ENCODE results near the gene TPPP2. TPM values are rescaled to one million over a fixed set of nuclear protein-coding genes. Genes with fewer than 3 reads are reported as not detected.

The TPPP2 gene
- total and polyA plus RNA-seq, 2 experiments from 2014 or later, result 0.39 to 0.92 TPM

DNA sequence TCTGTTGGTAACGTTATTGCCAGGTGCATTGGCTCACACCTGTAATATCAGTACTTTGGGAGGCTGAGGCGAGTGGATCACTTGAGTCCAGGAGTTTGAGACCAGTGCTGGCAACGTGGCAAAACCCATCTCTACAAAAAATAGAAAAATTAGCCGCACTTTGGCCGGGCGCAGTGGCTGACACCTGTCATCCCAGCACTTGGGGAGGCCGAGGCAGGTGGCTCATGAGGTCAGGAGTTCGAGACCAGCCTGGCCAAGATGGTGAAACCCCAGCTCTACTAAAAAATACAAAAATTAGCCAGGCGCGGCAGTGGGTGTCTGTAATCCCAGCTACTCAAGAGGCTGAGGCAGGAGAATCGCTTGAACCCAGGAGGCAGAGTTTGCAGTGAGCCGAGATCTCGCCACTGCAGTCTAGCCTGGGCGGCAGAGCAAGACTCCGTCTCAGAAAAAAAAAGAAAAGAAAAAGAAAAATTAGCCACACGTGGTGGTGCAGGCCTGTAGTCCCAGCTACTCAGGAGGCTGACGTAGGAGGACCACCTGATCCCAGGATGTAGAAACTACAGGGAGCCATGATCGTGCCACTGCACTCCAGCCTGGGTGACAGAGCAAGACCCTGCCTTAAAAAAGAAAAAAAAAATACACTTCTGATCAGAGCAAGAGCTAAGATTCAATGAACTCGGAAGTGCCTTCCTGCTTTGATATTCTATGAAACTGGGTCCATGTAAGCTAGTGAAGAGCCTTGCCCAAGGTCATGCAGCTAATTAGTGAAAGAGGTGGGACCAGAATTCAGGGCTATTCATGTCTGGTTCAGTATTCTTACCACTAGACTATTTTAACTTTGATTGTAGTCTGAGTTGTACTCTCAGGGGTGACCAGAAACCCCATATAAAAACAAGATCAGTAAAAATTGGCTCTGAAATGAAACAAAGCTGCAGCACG, 23.4 kb downstream of the TPPP2 start:
- Histone ChIP-seq H3K36me3 (no peaks in the 10 kb centered on the region), H3K27me3 (no peaks in the 10 kb centered on the region)
- TF ChIP-seq, protein P1, sequence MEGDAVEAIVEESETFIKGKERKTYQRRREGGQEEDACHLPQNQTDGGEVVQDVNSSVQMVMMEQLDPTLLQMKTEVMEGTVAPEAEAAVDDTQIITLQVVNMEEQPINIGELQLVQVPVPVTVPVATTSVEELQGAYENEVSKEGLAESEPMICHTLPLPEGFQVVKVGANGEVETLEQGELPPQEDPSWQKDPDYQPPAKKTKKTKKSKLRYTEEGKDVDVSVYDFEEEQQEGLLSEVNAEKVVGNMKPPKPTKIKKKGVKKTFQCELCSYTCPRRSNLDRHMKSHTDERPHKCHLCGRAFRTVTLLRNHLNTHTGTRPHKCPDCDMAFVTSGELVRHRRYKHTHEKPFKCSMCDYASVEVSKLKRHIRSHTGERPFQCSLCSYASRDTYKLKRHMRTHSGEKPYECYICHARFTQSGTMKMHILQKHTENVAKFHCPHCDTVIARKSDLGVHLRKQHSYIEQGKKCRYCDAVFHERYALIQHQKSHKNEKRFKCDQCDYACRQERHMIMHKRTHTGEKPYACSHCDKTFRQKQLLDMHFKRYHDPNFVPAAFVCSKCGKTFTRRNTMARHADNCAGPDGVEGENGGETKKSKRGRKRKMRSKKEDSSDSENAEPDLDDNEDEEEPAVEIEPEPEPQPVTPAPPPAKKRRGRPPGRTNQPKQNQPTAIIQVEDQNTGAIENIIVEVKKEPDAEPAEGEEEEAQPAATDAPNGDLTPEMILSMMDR (IDR thresholded peaks at IDR 0.05; ENCODE audit: low read depth, low read length), result no peak

DNA sequence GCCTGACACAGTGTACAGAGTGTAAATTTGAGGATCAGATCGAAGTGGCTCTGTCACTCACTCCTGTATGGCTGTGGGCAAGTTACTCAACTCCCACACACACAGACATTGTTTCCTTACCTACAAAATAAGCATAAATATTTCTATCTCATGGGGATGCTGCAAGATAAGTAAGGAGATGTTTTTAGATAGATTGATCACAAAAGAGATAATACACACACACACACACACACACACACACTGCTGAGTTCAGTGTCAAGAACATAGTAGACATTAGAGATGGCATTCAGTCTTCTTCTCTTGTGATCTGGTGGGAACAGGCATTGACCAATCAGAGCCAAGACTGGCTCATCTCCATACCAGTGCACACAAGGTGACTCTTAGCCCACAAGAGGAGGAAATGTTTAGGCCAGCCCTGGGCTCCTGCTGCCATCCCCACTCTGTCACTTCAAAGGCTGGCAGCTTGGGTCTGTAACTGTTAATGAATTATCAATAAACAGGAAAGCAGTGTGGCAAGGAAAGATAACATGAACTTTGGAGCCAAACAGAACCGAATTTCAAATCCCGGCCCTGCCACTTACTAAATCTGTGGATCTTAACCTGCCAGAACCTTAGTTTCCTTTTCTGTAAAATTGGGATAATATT, 24.2 kb downstream of the TPPP2 start:
- DNase-seq (ENCODE audit: low read depth in 1 of 2, low spot score in 1 of 2), result no peak
- Histone ChIP-seq H3K27ac (no peak overlapping the region), H3K4me1 (ENCODE audit: low read depth) (no peaks in the 10 kb centered on the region), H3K9me3 (ENCODE audit: low read depth) (no peaks in the 10 kb centered on the region), H3K4me3 (no peak overlapping the region), H3K27me3 (no peaks in the 10 kb centered on the region), H3K36me3 (no peaks in the 10 kb centered on the region)
- TF ChIP-seq, protein P1 (IDR thresholded peaks at IDR 0.05; ENCODE audit: low read depth, low read length), result no peak

More for the DNA sequence above, 23.4 kb downstream of the TPPP2 start:
- no peaks in the 10 kb centered on the region for H3K4me1 ChIP-seq (ENCODE audit: low read depth)
- no peaks in the 10 kb centered on the region for H3K9me3 ChIP-seq (ENCODE audit: low read depth)
- H3K27ac ChIP-seq, result no peak overlapping the region
- DNase-seq (ENCODE audit: low read depth in 1 of 2, low spot score in 1 of 2), result no peak
- H3K4me3 ChIP-seq, result no peak overlapping the region

DNA sequence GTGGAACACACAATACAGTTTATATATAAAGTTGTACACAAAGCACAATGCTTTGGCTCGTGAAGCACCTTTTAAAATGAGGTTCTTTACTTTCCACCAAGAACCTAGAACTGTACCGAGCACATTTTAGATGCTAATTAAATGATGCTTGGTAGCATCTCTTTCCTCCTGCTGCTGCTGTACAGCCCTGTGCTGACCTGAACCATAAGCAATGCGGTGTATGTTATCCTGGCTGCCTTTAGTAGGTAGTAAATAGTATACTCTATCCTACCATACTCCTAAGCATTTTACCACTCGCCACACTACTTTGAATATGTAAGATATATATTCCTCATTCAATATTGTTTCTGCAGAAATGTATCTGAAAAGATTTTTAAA, 24.7 kb downstream of the TPPP2 start:
- no peaks in the 10 kb centered on the region for H3K9me3 ChIP-seq (ENCODE audit: low read depth)
- no peak overlapping the region for H3K4me3 ChIP-seq
- H3K27ac ChIP-seq, result no peak overlapping the region
- H3K4me1 ChIP-seq (ENCODE audit: low read depth), result no peaks in the 10 kb centered on the region
- TF ChIP-seq, protein P1 (IDR thresholded peaks at IDR 0.05; ENCODE audit: low read depth, low read length), result no peak
- DNase-seq (ENCODE audit: low read depth in 1 of 2, low spot score in 1 of 2), result no peak
- no peaks in the 10 kb centered on the region for H3K27me3 ChIP-seq
- H3K36me3 ChIP-seq, result no peaks in the 10 kb centered on the region

DNA sequence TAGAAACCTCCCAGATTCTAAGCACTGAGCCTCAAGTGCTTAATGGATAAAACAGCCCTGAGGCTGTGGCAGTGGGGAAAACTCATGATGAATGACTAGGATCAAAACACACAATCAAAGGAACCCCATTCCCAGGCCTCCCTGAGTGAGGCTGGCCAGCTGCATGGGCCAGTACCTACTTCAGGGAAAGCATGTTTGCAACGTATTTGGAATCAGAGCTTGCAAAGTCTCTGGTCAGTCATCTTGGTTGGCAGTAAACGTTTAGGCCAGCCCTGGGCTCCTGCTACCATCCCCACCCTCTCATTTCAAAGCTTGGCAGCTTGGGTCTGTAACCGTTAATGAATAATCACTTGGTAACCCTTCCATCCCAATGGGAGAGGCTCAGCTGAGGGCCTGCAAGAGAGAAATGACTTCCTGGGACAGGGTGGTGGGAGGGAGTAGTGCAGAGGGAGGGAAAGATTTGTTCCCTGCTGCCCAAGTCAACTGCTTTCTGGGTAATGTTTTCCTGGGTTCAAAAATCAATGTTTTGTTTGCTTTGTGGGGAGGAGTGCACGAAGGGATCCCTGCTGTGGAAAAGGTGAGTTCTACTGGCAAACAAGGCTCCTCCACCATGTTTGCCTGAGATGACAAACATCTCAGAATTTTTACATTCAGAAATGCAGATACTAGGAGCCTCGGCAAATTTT, 25.6 kb downstream of the TPPP2 start:
- no peak overlapping the region for H3K4me3 ChIP-seq

More for the DNA sequence above, 25.6 kb downstream of the TPPP2 start:
- H3K27me3 ChIP-seq, result no peaks in the 10 kb centered on the region
- H3K9me3 ChIP-seq (ENCODE audit: low read depth), result no peaks in the 10 kb centered on the region
- DNase-seq (ENCODE audit: low read depth in 1 of 2, low spot score in 1 of 2), result no peak
- TF ChIP-seq, protein P1 (IDR thresholded peaks at IDR 0.05; ENCODE audit: low read depth, low read length), result no peak
- no peaks in the 10 kb centered on the region for H3K36me3 ChIP-seq
- no peak overlapping the region for H3K27ac ChIP-seq
- H3K4me1 ChIP-seq (ENCODE audit: low read depth), result no peaks in the 10 kb centered on the region

Data from cardiac muscle cell (in vitro differentiated cells and primary cell).